SHP77 treated with DMSO at 0.1 percent for 48 hours (cell line): ENCODE measurements around the gene LEFTY1.

ENCODE experiments used
- DNase-seq: peaks from one replicate; lab custom pipeline; 2025; lab: John Stamatoyannopoulos, UW

LEFTY1 gene

DNA sequence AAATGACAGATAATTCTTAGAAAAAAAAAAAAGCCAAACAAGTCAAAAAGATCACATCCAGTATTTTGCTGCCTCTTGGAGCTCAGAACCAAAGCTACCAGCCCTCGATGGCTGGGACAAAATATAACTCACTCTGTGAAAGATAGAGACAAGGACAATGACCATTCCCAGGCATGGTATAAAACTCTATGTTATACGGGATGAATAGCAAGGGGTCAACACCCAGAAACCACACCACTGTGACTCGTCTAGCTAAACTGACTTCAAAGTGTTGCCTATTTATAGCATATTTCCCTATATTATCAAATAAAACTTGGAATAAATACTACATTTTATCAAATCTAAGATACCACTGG lies 16.9 kb downstream of the LEFTY1 start:
- DNase-seq = no peak

DNA sequence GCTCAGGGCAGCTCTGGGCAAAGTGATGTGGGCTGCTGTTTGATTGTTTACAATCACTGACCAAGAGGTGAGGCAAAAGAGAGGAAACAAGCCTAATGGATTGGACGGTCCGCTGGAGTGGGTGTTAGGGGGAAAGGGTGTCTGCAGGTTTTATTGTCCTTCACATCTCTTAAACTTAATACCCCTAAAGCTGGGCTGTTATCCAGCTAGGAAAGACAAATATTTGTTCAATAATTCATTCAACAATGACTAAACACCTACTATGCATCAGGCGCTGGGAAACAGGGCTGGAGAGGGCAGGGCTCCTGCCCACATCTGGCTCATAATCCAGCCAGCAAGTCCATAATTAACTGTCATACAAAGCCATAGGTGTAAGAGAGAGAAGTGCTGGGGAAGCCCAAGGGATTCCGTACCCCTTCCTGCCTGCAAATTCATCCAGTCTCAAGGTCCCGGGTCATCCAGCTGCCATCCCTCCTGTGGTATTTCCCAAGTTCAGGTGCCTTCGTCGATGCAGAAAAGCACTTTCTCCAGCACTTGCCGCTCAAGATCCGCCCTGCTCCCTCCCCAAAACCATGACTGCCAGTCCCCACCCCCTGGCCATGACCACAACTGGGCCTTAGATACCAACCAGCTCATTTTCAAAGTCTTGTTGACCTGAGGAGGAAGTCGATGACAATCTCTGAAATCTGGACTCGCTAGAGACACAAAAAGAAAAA lies 17.4 kb downstream of the LEFTY1 start:
- DNase-seq = peak; percentile 90

- DNase-seq = peak; percentile 52
Measured at GRCh38 chr1:225870911-225871310, 18.0 kb downstream of the LEFTY1 start.

DNA sequence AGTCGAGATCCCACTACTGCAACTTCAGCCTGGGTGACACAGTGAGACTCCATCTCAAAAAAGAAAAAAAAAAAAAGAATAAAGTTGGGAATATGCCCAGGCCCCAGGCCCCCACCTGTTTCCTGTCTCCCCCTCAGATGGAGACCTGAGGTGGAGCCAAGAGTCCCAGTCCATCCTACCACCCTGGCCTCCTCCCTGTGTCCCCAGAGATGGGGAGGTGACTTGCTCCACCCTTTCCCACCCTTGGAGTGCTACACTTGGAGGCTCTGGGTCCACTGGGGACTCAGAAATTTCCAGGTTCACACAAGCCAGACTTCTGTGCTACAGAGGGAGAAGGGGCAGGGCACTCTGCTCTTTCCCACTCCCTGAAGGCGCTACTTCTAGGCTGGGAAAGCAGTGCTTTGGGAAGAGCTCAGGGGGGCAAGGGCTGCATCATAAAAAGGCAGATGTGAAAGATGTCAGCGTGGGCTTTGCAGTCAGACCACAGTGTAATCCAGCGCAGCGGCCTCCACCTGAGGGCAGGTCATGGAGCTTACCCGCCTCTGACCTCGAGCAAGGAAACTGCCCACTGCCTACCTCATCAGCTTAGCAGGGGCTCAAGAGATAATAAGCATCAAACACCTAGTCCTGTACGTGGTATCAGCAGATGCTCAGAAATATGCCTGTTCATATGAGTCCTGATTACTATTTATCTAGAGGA lies 20.2 kb downstream of the LEFTY1 start:
- DNase-seq = no peak

GRCh38 chr1:225866981-225867380 lies 22.0 kb downstream of the LEFTY1 start:
- DNase-seq = no peak

- no peak for DNase-seq
Measured at GRCh38 chr1:225866061-225866837, 22.7 kb downstream of the LEFTY1 start.

GRCh38 chr1:225865514-225865913 lies 23.4 kb downstream of the LEFTY1 start:
- no peak for DNase-seq

DNA sequence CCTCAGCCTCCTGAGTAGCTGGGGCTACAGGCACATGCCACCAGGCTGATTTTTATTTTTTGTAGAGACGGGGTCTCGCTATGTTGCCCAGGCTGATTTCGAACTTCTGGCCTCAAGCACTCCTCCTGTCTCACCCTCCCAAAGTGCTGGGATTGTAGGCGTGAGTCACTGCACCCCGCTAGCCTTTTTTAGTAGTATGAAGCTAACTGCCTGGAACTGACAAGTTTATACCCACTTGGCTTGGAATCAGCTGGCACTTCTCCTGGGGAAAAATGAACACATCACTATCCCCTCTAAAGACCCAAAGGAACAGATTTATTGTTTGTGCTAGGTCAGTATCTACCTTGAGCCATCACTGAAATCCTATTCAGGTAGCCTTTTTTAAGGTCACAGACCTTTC lies 25.8 kb downstream of the LEFTY1 start:
- no peak for DNase-seq

DNA sequence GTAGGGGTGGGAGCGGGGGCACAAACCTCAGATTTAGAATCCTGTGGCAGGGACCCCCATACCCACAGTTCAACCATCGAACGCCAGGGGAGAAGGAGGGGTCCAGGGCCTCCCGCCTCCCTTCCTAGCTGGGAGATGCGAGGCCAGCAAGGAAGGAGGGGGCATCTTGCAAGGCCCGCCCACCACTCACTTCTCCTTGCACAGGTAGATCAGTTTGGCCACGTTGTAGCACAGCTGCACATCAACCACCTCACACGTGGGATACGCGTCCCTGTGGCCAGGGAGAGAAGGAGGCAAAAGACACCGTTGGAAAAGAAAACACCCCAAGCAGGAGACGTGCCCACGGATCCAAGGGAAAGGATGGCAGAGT lies 26.4 kb downstream of the LEFTY1 start:
- DNase-seq = no peak

GRCh38 chr1:225861834-225862580 lies 26.9 kb downstream of the LEFTY1 start:
- DNase-seq = no peak

DNA sequence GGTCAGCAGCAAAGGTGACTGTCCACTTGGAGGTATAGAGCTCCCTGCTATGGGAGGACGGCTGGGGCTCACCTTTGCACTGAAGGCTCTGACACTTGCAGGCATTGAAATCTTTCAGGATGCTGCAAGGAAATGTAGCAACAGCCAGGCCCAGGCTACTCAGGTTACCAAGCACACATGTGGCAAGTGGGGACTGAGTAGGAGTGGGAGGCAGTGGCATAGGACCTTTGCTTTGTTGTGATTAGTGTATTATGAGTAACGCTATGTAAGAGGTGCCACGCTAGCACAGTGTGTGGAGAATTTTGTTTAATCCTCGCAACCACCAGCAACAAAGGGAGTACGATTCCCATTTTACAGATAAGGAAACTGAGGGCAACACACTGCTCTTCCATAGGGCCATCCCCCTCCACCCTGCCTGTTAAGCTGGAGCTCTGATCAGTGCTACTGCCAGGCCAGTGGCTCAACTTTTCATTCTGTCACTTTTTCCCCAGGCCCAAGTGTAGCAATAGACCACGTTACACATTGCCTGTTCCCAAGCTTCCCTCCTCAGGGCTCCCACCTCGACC lies 28.0 kb downstream of the LEFTY1 start:
- DNase-seq = no peak

DNA sequence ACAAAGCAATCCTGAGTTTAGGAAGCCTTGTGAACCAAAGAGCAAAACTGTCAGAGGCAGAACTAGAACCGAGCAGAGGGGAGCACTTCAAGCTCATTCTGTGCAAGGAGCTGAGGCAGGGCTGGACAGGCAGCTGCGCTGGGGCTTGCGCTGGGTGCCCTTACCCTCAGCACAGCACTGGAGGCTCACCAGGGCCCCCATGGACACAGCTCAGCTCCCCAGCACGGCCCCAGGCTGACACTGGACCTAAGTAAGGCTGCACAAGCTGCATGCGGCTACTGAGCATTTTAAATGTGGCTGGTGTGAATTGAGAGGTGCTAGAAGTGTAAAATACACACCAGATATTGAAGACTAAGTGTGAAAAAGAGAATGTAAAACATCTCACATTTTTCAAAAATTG lies 28.8 kb downstream of the LEFTY1 start:
- DNase-seq = no peak

- no peak for DNase-seq
Measured at GRCh38 chr1:225859151-225859550, 29.8 kb downstream of the LEFTY1 start.

GRCh38 chr1:225857256-225857655 lies 31.7 kb downstream of the LEFTY1 start:
- no peak for DNase-seq

DNA sequence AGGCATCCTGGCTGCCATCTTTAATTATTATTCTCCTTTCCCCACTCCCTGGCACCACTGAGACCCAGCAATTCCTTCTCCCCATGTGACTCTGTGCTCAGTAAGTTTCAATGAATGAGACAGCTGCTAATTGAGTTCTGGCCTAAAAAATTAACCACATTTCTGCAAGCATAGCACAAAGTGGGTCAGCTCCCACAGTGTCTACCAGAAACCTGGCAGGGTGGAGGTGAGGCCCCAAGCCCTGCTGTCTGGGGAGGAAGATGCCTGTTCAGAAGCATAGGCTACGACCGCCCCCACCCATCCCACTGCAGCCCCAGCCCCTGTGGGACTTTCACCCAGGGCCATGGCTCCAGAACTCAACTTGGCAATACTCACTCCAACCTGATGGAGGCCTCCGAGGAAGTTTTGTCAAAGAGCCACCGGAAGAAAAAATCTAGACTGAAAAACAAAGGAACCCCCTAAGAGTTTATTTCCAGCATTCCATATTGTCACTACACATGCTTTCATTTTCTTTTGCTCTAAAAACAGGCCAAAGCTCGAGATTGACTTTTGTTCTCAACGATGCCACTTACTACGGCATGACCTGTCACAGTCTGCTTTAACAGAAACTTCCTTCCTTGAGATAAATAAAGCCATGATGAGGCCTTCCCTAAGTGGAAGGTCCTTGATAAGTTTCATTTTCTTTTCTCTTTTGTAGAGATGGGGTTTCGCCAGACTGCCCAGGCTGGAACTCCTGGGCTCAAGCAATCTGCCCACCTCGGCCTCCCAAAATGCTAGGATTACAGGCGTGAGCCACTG lies 33.2 kb downstream of the LEFTY1 start:
- no peak for DNase-seq

- no peak for DNase-seq
Measured at GRCh38 chr1:225853441-225853840, 35.5 kb downstream of the LEFTY1 start.

DNA sequence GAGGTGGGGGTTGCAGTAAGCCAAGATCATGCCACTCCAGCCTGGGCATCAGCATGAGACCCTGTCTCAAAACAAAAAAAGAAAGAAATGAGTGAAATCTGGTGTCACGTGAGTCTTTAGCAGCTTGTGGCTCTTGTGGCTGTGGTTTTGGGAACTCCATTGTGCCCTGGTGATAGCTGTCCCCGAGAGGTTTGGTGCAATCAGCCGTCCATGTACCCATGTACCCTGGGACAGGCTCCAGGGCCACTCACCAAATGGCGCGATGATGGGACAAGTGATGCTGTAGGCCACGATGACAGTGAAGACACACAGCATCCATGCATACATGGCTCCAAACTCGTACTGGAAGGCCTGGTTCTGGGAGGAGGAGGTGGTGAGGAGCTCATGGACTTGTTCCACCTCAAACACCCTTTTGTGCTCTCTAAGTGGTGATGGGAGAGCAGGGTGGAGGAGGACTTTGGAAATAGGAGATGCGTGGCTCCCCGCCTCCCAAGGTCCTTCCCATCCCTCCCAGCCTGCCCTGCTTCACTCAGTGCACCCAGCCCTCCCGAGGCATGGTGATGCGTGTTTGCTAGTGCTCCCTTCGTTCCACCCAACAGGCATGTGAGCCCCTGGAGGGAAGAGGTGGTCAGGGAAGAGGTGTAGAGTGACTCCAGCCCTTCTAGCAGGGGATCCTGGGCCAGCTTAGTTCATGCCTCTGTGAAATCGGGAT lies 36.4 kb downstream of the LEFTY1 start:
- DNase-seq = no peak

DNA sequence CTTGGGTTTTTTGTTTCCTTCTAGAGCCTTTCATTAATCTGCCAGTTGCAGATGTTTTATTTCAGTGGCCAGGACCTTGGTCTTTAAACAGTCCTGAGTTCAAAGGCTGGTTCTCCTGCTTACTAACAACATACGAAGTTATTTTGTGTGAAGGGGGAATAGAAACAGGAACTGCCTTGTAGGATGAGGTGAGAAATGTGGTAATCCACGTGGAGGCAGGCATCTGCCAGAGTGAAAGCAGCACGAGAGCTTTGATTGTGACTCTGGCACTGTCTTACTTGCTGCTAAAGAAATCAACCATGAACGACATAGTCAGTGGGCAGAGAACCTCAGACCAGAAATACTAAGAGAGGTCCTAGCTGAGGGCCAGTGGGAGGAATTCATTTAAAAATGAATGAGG lies 37.1 kb downstream of the LEFTY1 start:
- no peak for DNase-seq

DNA sequence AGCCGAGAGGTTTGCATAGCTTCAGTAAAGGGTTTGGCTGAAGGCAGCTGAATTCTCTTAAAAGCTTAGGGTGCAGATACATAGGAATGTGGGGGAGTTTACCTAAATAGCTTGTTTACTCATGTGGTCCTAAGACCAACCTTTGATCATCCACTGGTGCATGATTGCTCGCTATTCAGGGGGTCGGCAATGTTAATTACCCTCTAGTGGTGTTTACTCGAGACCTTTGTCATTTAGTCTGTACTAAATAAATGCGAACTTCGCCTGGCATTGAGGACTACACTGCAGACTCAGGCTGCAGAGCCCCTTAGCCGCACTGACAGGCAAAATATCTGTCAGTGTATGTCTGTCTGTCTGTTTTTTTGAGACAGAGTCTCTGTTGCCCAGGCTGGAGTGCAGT lies 38.6 kb downstream of the LEFTY1 start:
- DNase-seq = no peak

DNA sequence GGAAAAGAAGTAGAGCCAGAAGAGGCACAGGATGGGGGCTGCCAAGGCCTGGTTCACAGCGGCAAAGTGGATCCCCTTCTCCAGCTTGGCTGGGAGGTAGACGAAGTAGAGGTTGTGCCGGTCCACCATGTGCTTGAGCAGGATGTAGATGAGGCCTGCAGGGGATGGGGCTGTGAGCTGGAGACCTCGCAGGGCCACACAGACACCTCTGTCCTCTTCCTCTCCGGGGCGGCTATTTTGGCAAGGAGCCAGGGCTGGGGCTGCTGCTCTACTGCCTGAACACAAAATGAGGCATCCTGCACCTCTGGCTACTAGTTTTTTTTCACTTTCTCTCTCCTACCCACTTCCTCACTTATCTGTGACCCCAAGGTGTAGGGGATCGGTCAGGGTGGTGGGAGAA lies 39.0 kb downstream of the LEFTY1 start:
- no peak for DNase-seq
